HCT116 (cell line): ENCODE results near the gene CSNK1D. TPM values are rescaled to one million over a fixed set of nuclear protein-coding genes. Genes with fewer than 3 reads are reported as not detected.
A peak's percentile ranks its signal among the peaks of the same experiment; 100 is the strongest.

Source experiments
- ATAC-seq: fragments of 200-7000 bp; cut with Tn5 transposase; 2 replicates; pipeline ENCODE4 v1.9.1; 2020; ENCODE audit warnings: mild to moderate bottlenecking, moderate library complexity
- BruUV-seq: library from RNA; stranded (reverse); fragments of 400-500 nt; replicated peaks from 2 replicates; lab custom pipeline; 2021; lab: Mats Ljungman, UMichigan
- CTCF ChIA-PET: fragments of 300-600 bp; sonication (Branson Sonifier 250); formaldehyde crosslinking; loops from one replicate; lab custom pipeline; 2021; ENCODE audit warnings: antibody characterized with exemption; lab: Charles Lee
- POLR2A ChIA-PET: fragments of 300-600, 350-600 bp; sonication (Branson Sonifier 250); formaldehyde crosslinking; loops from one replicate; lab custom pipeline; 2021; ENCODE audit warnings: antibody characterized with exemption; lab: Charles Lee
- RAD21 ChIA-PET, 2 experiments: fragments of 300-600 bp; sonication (Branson Sonifier 250); formaldehyde crosslinking; loops; one replicate each; lab custom pipeline; 2023; ENCODE audit warnings: low total read pairs in 2 of 2; ENCODE audit not compliant: uncharacterized antibody in 2 of 2, unreplicated experiment in 2 of 2, low non-redundant PET in 1 of 2; lab: Charles Lee
- DNase-seq: peaks from one replicate; pipeline ENCODE4 v3.0.0-alpha.2; 2010; ENCODE audit warnings: low read depth, low spot score
- H2AFZ ChIP-seq: fragments of 200-600 bp; shearing (Covaris generic), sonication (generic); 2 replicates; pipeline ENCODE4 v1.6.1; 2017; ENCODE audit warnings: low read depth, mixed run types, mixed read lengths, antibody characterized with exemption, low read length; ENCODE audit not compliant: poor library complexity, severe bottlenecking
- H3K27ac ChIP-seq: 2 replicates; pipeline ENCODE4 v1.5.1; 2012; ENCODE audit warnings: low read depth, low read length
- H3K27me3 ChIP-seq: fragments of 200-600 bp; sonication (generic); 2 replicates; pipeline ENCODE4 v1.6.1; 2016; ENCODE audit warnings: mixed run types, low read length, mixed read lengths; ENCODE audit not compliant: insufficient read depth
- H3K36me3 ChIP-seq, 2 experiments: fragments of 200-500 bp in 1 of 2; fragments of 200-600 bp in 1 of 2; sonication (Bioruptor generic) in 1 of 2; sonication (generic) in 1 of 2; 2 replicates each; pipeline versions ENCODE4 v1.5.1 to v1.6.1; 2014 to 2016; ENCODE audit warnings: low read length in 2 of 2, inconsistent platforms in 1 of 2, mixed read lengths in 1 of 2, mixed run types in 1 of 2; ENCODE audit not compliant: insufficient read depth in 2 of 2, control insufficient read depth in 1 of 2
- H3K4me1 ChIP-seq, 2 experiments: fragments of 200-600 bp in 1 of 2; sonication (generic) in 1 of 2; 2 replicates each; pipeline versions ENCODE4 v1.5.1 to v1.6.1; 2012 to 2017; ENCODE audit warnings: low read length in 2 of 2, inconsistent platforms in 1 of 2, mild to moderate bottlenecking in 1 of 2, mixed read lengths in 1 of 2, mixed run types in 1 of 2, moderate library complexity in 1 of 2; ENCODE audit not compliant: insufficient read depth in 2 of 2, control insufficient read depth in 1 of 2
- H3K4me2 ChIP-seq: fragments of 200-600 bp; sonication (generic); 2 replicates; pipeline ENCODE4 v1.6.1; 2017; ENCODE audit warnings: mixed run types, low read length, mixed read lengths
- H3K4me3 ChIP-seq, 2 experiments: fragments of 200-600 bp in 1 of 2; sonication (generic) in 1 of 2; replicated peaks in 1 of 2; 2 replicates each; pipeline ENCODE4 v1.5.1; 2011 to 2016; ENCODE audit warnings: low read length in 2 of 2, control low read depth in 1 of 2, low read depth in 1 of 2, mild to moderate bottlenecking in 1 of 2, mixed read lengths in 1 of 2, mixed run types in 1 of 2
- H3K79me2 ChIP-seq: fragments of 200-600 bp; sonication (generic); 2 replicates; pipeline ENCODE4 v1.6.1; 2017; ENCODE audit warnings: mild to moderate bottlenecking, mixed run types, low read length, moderate library complexity, mixed read lengths; ENCODE audit not compliant: insufficient read depth
- H3K9ac ChIP-seq: fragments of 200-600 bp; sonication (generic); 2 replicates; pipeline ENCODE4 v1.6.1; 2016; ENCODE audit warnings: low read length, mixed read lengths
- H3K9me2 ChIP-seq: fragments of 200-600 bp; sonication (generic), shearing (Covaris generic); 2 replicates; pipeline ENCODE4 v1.6.1; 2017; ENCODE audit warnings: mixed run types, mild to moderate bottlenecking, moderate library complexity; ENCODE audit not compliant: insufficient read depth
- H3K9me3 ChIP-seq, 2 experiments: fragments of 200-500 bp in 1 of 2; fragments of 200-600 bp in 1 of 2; sonication (Bioruptor generic) in 1 of 2; sonication (generic) in 1 of 2; 2 replicates each; pipeline ENCODE4 v1.6.1; 2014 to 2017; ENCODE audit warnings: low read length in 2 of 2, mixed read lengths in 2 of 2, inconsistent platforms in 1 of 2, low read depth in 1 of 2, mild to moderate bottlenecking in 1 of 2, mixed run types in 1 of 2, moderate library complexity in 1 of 2; ENCODE audit not compliant: control insufficient read depth in 1 of 2, insufficient read depth in 1 of 2
- H4K20me1 ChIP-seq: fragments of 200-600 bp; sonication (generic), shearing (Covaris generic); 2 replicates; pipeline ENCODE4 v1.6.1; 2017; ENCODE audit warnings: mixed run types, mild to moderate bottlenecking, moderate library complexity; ENCODE audit not compliant: insufficient read depth
- CEBPB ChIP-seq: IDR thresholded peaks from 2 replicates; pipeline ENCODE4 v1.6.1; 2012; ENCODE audit warnings: low read depth
- EZH2 ChIP-seq: fragments of 200-600 bp; sonication (generic); IDR thresholded peaks from 2 replicates; pipeline ENCODE4 v1.6.1; 2017; ENCODE audit warnings: antibody characterized with exemption, mixed run types
- FOSL1 ChIP-seq: IDR thresholded peaks from 2 replicates; pipeline ENCODE4 v1.6.1; 2012; ENCODE audit warnings: low read depth
- JUND ChIP-seq: IDR thresholded peaks from 2 replicates; pipeline ENCODE4 v1.6.1; 2012
- RAD21 ChIP-seq: IDR thresholded peaks from 2 replicates; pipeline ENCODE4 v1.6.1; 2012; ENCODE audit warnings: low read depth, mild to moderate bottlenecking
- SIN3A ChIP-seq: IDR thresholded peaks from 2 replicates; pipeline ENCODE4 v1.6.1; 2012; ENCODE audit warnings: low read depth
- YY1 ChIP-seq: IDR thresholded peaks from 2 replicates; pipeline ENCODE4 v1.6.1; 2011; ENCODE audit warnings: low read length, low read depth, moderate library complexity, mild to moderate bottlenecking; ENCODE audit not compliant: insufficient replicate concordance; ENCODE audit errors: extremely low read depth
- ZFX ChIP-seq: fragments of 450-650 bp; IDR thresholded peaks from 2 replicates; pipeline ENCODE4 v1.6.1; 2017
- intact Hi-C: fragments of 100-400 bp; cut with micrococcal nuclease; formaldehyde crosslinking; loops from 2 replicates; pipeline ENCODE4 v1.10.0; 2022
- total RNA-seq: library from RNA; stranded (reverse); gene quantifications from one replicate; pipeline ENCODE4 v1.2.1, GENCODE V29; 2021; ENCODE audit not compliant: unreplicated experiment
- TF ChIP-seq, protein P1 (sequence below): IDR thresholded peaks from 2 replicates; pipeline ENCODE4 v1.6.1; 2012
- TF ChIP-seq, protein P2 (sequence below): IDR thresholded peaks from 2 replicates; pipeline ENCODE4 v1.6.1; 2011; ENCODE audit warnings: mild to moderate bottlenecking, low read length, moderate library complexity; ENCODE audit not compliant: insufficient replicate concordance; ENCODE audit errors: extremely low read depth

Gene CSNK1D
- total RNA-seq, 1 experiment from 2014 or later = 176 TPM

DNA sequence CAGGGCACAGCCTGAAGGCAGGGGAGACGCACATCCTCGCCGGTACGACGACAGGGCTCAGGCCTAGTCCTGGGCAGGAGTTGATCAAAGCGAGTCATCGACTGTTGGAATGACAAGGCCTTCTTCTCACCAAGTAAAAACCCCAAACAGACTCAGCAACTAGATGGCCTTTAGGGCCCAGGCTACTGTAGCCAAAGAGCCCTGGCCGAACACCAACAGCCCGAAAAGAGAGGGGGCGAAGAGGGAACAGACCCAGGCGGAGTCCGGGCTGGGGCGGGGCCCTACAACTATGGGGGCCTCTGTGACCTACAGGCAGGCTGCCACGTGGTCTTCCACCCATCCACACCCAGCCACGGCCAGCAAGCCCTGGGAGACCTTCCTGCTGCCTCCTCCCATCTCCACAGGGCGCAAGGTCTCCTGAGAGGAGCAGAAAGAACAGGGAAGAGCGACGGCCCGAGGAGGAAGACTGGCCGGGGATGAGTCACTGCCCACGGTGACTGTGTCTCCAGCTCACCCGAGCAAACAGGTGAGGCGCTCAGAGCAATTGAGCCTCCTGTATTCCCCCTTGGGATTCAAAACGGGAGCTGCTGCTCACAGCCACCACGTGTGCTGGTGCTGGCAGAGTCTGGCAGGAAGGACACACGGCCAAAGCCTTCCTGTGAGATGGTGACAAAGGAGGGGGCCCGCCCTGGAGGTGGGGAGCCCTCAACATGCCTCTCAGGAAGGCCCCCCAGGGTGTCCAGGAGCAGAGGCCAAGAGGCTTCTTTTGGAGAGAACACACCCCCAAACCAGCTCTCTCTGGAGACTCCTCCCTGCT, 26.9 kb downstream of the CSNK1D start:
- Histone ChIP-seq H3K27me3 (no peaks in the 10 kb centered on the region), H3K4me2 (peak overlapping the region; percentile 70), H3K4me1 (peaks cover 15 to 43% of the 10 kb centered on the region in 2 experiments), H4K20me1 (peaks cover 24% of the 10 kb centered on the region; the same call in 1 of the 2 replicates), H2AFZ (no peak overlapping the region), H3K9ac (peak overlapping the region; percentile 55), H3K79me2 (peaks cover 81% of the 10 kb centered on the region), H3K4me3 (0 out of 4 replicates have a peak overlapping the region, but pooled peaks of 1 of the 2 experiments have one; percentile 0), H3K9me2 (no peaks in the 10 kb centered on the region), H3K9me3 (no peaks in the 10 kb centered on the region), H3K36me3 (peaks cover 47 to 89% of the 10 kb centered on the region in 2 experiments), H3K27ac (peak overlapping the region; percentile 75)
- ChIA-PET CTCF (interaction anchor here (0.8 to 1.2 kb wide), 3 partner anchors 10 to 54 kb away, joined by 3 to 6 read pairs (median 4); no protein-coding TSS in a partner anchor), POLR2A (interaction anchor here (0.9 to 1.3 kb wide), 3 partner anchors 10 to 46 kb away, joined by 3 to 5 read pairs (median 5); no protein-coding TSS in a partner anchor), RAD21 (no interaction called here)
- no TSS peak for BruUV-seq
- DNase-seq = no peak
- TF ChIP-seq YY1 (no peak), EZH2 (no peak), ZFX (0 out of 2 replicates have a peak, but pooled peaks have one; percentile 24), CEBPB (no peak), FOSL1 (peak; percentile 75), JUND (peak; percentile 74), RAD21 (no peak; the same call in 1 of the 2 replicates), SIN3A (peak; percentile 57; the same call in 1 of the 2 replicates)
- TF ChIP-seq, protein P1, sequence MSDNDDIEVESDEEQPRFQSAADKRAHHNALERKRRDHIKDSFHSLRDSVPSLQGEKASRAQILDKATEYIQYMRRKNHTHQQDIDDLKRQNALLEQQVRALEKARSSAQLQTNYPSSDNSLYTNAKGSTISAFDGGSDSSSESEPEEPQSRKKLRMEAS = peak; percentile 85
- TF ChIP-seq, protein P2, sequence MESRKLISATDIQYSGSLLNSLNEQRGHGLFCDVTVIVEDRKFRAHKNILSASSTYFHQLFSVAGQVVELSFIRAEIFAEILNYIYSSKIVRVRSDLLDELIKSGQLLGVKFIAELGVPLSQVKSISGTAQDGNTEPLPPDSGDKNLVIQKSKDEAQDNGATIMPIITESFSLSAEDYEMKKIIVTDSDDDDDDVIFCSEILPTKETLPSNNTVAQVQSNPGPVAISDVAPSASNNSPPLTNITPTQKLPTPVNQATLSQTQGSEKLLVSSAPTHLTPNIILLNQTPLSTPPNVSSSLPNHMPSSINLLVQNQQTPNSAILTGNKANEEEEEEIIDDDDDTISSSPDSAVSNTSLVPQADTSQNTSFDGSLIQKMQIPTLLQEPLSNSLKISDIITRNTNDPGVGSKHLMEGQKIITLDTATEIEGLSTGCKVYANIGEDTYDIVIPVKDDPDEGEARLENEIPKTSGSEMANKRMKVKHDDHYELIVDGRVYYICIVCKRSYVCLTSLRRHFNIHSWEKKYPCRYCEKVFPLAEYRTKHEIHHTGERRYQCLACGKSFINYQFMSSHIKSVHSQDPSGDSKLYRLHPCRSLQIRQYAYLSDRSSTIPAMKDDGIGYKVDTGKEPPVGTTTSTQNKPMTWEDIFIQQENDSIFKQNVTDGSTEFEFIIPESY = no peak
- intact Hi-C loops = loop anchor here (1.0 kb wide), 1 partner anchor 168 kb away; no protein-coding TSS in a partner anchor
- ATAC-seq = peak; percentile 68
